C4-2B (cell line): Measurements from ENCODE around the gene MAGOH.
A peak's percentile ranks its signal among the peaks of the same experiment; 100 is the strongest.
"Not testable (repeated sequence)": the region's sequence is repeated elsewhere in the genome, so short reads cannot be mapped to it uniquely, and the experiment has no call there.

Experiments
- H3K27ac ChIP-seq: fragments of 450-650 bp; 2 replicates; pipeline ENCODE4 v1.5.1; 2017
- CTCF ChIP-seq: fragments of 450-650 bp; conservative IDR thresholded peaks from 2 replicates; pipeline ENCODE4 v1.5.1; 2017; ENCODE audit warnings: mild to moderate bottlenecking
- ZFX ChIP-seq: fragments of 450-650 bp; IDR thresholded peaks from 2 replicates; pipeline ENCODE4 v1.6.1; 2017

MAGOH gene

GRCh38 chr1:53238197-53239155, at the start of gene MAGOH:
Gene MAGOH (minus strand): TSS chr1:53238518. CDS start chr1:53238448, 70 bp downstream.
- peak; percentile 92 for TF ChIP-seq ZFX
- no peak for TF ChIP-seq CTCF
- H3K27ac ChIP-seq = peak within 1 kb of the TSS; percentile 92

- TF ChIP-seq CTCF (no peak), ZFX (no peak)
- H3K27ac ChIP-seq = no peak overlapping the region
These were observed 48.6 kb upstream of the MAGOH start for GRCh38 chr1:53286955-53287354.

GRCh38 chr1:53285969-53286760, 47.8 kb upstream of the MAGOH start:
- TF ChIP-seq CTCF (no peak), ZFX (no peak)
- no peak overlapping the region for H3K27ac ChIP-seq

GRCh38 chr1:53285546-53285945, 47.2 kb upstream of the MAGOH start:
- TF ChIP-seq CTCF (no peak), ZFX (no peak)
- no peak overlapping the region for H3K27ac ChIP-seq

GRCh38 chr1:53284224-53285020, 46.1 kb upstream of the MAGOH start:
- TF ChIP-seq ZFX = no peak
- TF ChIP-seq CTCF = no peak
- H3K27ac ChIP-seq = no peak overlapping the region

- not testable (repeated sequence) for H3K27ac ChIP-seq
These were observed 44.8 kb upstream of the MAGOH start for GRCh38 chr1:53283156-53283555.

- TF ChIP-seq CTCF (no peak), ZFX (no peak)
- H3K27ac ChIP-seq = no peak overlapping the region
These were observed 42.8 kb upstream of the MAGOH start for GRCh38 chr1:53281133-53281532.
